HepG2 (cell line): Measurements from ENCODE around the gene CUL9. TPM values are rescaled to one million over a fixed set of nuclear protein-coding genes. Genes with fewer than 3 reads are reported as not detected.
A peak's percentile ranks its signal among the peaks of the same experiment; 100 is the strongest.

Source experiments
- ATAC-seq: fragments of 200-7000 bp; cut with Tn5 transposase; 3 replicates; pipeline ENCODE4 v1.9.1; 2020; ENCODE audit warnings: mild to moderate bottlenecking, moderate library complexity
- BruUV-seq: library from RNA; stranded (reverse); fragments of 400-500 nt; replicated peaks from 2 replicates; lab custom pipeline; 2021; lab: Mats Ljungman, UMichigan
- CTCF ChIA-PET: fragments of 300-600 bp; formaldehyde crosslinking; extraction: SDS; loops from one replicate; lab custom pipeline; 2021; ENCODE audit warnings: low total read pairs, inconsistent platforms, low intra/inter-chr PET ratio; lab: Yijun Ruan, JAX
- POLR2A ChIA-PET: fragments of 350-600 bp; sonication (Branson Sonifier 250); formaldehyde crosslinking; loops from one replicate; lab custom pipeline; 2020; ENCODE audit warnings: antibody characterized with exemption, inconsistent platforms; lab: Yijun Ruan, JAX
- DNase-seq: peaks from one replicate; pipeline ENCODE4 v3.0.0-alpha.2; 2015; ENCODE audit warnings: low spot score
- FAIRE-seq: peaks from 3 replicates; lab custom pipeline; 2011; peaks lifted over from hg19 to GRCh38; lab: Jason Lieb, UNC
- H2AFZ ChIP-seq: one replicate; pipeline ENCODE4 v1.6.1; 2011; ENCODE audit warnings: low read length, inconsistent platforms
- H3K27ac ChIP-seq: fragments of 300-600 bp; 3 replicates; pipeline ENCODE4 v1.8.0; 2011; ENCODE audit warnings: mixed run types, mild to moderate bottlenecking, mixed read lengths, low read length, inconsistent platforms; ENCODE audit not compliant: insufficient read depth; ENCODE audit errors: extremely low read length
- H3K27me3 ChIP-seq, 2 experiments: fragments of 200-600 bp in 1 of 2; 2 replicates in 1 of 2; 3 replicates in 1 of 2; pipeline versions ENCODE4 v1.6.0 to v1.8.0; 2011; ENCODE audit warnings: low read length in 2 of 2, mild to moderate bottlenecking in 2 of 2, moderate library complexity in 2 of 2, inconsistent platforms in 1 of 2; ENCODE audit not compliant: insufficient read depth in 2 of 2, control insufficient read depth in 1 of 2
- H3K36me3 ChIP-seq, 2 experiments: fragments of 200-600 bp in 1 of 2; replicated peaks in 1 of 2; 2 replicates in 1 of 2; 3 replicates in 1 of 2; pipeline versions ENCODE4 v1.5.1 to v1.8.0; 2011; ENCODE audit warnings: low read length in 2 of 2, inconsistent platforms in 1 of 2; ENCODE audit not compliant: insufficient read depth in 2 of 2, control insufficient read depth in 1 of 2
- H3K4me1 ChIP-seq: 2 replicates; pipeline ENCODE4 v1.5.1; 2012; ENCODE audit warnings: low read length, inconsistent platforms; ENCODE audit not compliant: insufficient read depth
- H3K4me2 ChIP-seq: 2 replicates; pipeline ENCODE4 v1.6.0; 2011; ENCODE audit warnings: low read depth, low read length, inconsistent platforms
- H3K4me3 ChIP-seq, 3 experiments: fragments of 200-600 bp in 1 of 3; sonication (generic), shearing (Covaris generic) in 1 of 3; replicated peaks in 1 of 3; 2 replicates each; pipeline ENCODE4 v1.5.1; 2011 to 2016; ENCODE audit warnings: low read length in 3 of 3, inconsistent platforms in 2 of 3, low read depth in 2 of 3, mild to moderate bottlenecking in 2 of 3, control low read depth in 1 of 3, mixed read lengths in 1 of 3; ENCODE audit not compliant: insufficient read depth in 1 of 3
- H3K79me2 ChIP-seq: one replicate; pipeline ENCODE4 v1.6.1; 2011; ENCODE audit warnings: low read length, inconsistent platforms; ENCODE audit not compliant: insufficient read depth
- H3K9ac ChIP-seq: 2 replicates; pipeline ENCODE4 v1.6.0; 2011; ENCODE audit warnings: mild to moderate bottlenecking, low read depth, low read length, inconsistent platforms; ENCODE audit not compliant: insufficient read depth
- H3K9me3 ChIP-seq: 2 replicates; pipeline ENCODE4 v1.5.1; 2012; ENCODE audit warnings: mild to moderate bottlenecking, low read length
- H4K20me1 ChIP-seq: 2 replicates; pipeline ENCODE4 v1.6.0; 2011; ENCODE audit warnings: inconsistent platforms, mild to moderate bottlenecking, low read length, moderate library complexity; ENCODE audit not compliant: insufficient read depth
- BRD4 ChIP-seq: sonication (generic); formaldehyde crosslinking; IDR thresholded peaks from 2 replicates; pipeline ENCODE4 v1.4.0; 2020; ENCODE audit warnings: missing genetic modification reagents
- MED1 ChIP-seq: sonication (generic); formaldehyde crosslinking; IDR thresholded peaks from 2 replicates; pipeline ENCODE4 v1.4.0; 2020; ENCODE audit warnings: missing genetic modification reagents
- NR1H2 ChIP-seq: sonication (generic); formaldehyde crosslinking; IDR thresholded peaks from 2 replicates; pipeline ENCODE4 v1.8.1; 2022; ENCODE audit warnings: low read depth, missing genetic modification reagents, borderline replicate concordance
- RFXANK ChIP-seq: IDR thresholded peaks from 2 replicates; pipeline ENCODE4 v1.6.1; 2016
- SIX4 ChIP-seq: sonication (generic); formaldehyde crosslinking; IDR thresholded peaks from 2 replicates; pipeline ENCODE4 v1.4.0; 2020; ENCODE audit warnings: missing genetic modification reagents
- SRSF1 ChIP-seq: fragments of 200-400 bp; formaldehyde crosslinking; optimal IDR thresholded peaks from 2 replicates; pipeline ENCODE3; 2017; ENCODE audit warnings: mild to moderate bottlenecking, low read depth, low read length, moderate library complexity
- TBL1XR1 ChIP-seq: fragments of 150-350 bp; IDR thresholded peaks from 2 replicates; pipeline ENCODE4 v1.6.1; 2014; ENCODE audit warnings: borderline replicate concordance, low read length; ENCODE audit not compliant: partially characterized antibody
- TBX3 ChIP-seq: fragments of 450-650 bp; IDR thresholded peaks from 2 replicates; pipeline ENCODE4 v1.6.1; 2017; ENCODE audit warnings: antibody characterized with exemption, mild to moderate bottlenecking, inconsistent platforms, borderline replicate concordance
- TOE1 ChIP-seq: sonication (generic); formaldehyde crosslinking; IDR thresholded peaks from 2 replicates; pipeline ENCODE4 v1.4.0; 2020; ENCODE audit warnings: mild to moderate bottlenecking, missing genetic modification reagents
- ZBTB1 ChIP-seq: sonication (generic); formaldehyde crosslinking; IDR thresholded peaks from 2 replicates; pipeline ENCODE4 v1.4.0; 2020; ENCODE audit warnings: missing genetic modification reagents, borderline replicate concordance
- ZFX ChIP-seq: sonication (generic); formaldehyde crosslinking; IDR thresholded peaks from 2 replicates; pipeline ENCODE4 v1.4.0; 2020; ENCODE audit warnings: mild to moderate bottlenecking, low read depth, missing genetic modification reagents, moderate library complexity
- ZNF512 ChIP-seq: sonication (generic); formaldehyde crosslinking; IDR thresholded peaks from 2 replicates; pipeline ENCODE4 v1.4.0; 2020; ENCODE audit warnings: mild to moderate bottlenecking, missing genetic modification reagents
- ZNF558 ChIP-seq: sonication (generic); formaldehyde crosslinking; IDR thresholded peaks from 2 replicates; pipeline ENCODE4 v1.9.0; 2022; ENCODE audit warnings: mild to moderate bottlenecking, missing genetic modification reagents, borderline replicate concordance
- ZNF580 ChIP-seq: IDR thresholded peaks from 2 replicates; pipeline ENCODE4 v1.6.1; 2016; ENCODE audit warnings: low read depth, borderline replicate concordance
- ZNF687 ChIP-seq: sonication (generic); formaldehyde crosslinking; IDR thresholded peaks from 2 replicates; pipeline ENCODE4 v1.5.1; 2020; ENCODE audit warnings: mild to moderate bottlenecking, missing genetic modification reagents, moderate library complexity
- ZNF841 ChIP-seq: sonication (generic); formaldehyde crosslinking; IDR thresholded peaks from 2 replicates; pipeline ENCODE4 v1.8.1; 2023; ENCODE audit warnings: missing genetic modification reagents, borderline replicate concordance
- ZSCAN20 ChIP-seq: sonication (generic); formaldehyde crosslinking; IDR thresholded peaks from 2 replicates; pipeline ENCODE4 v1.4.0; 2020; ENCODE audit warnings: missing genetic modification reagents, mild to moderate bottlenecking, borderline replicate concordance
- WGBS: methylation state at CpG from one replicate; pipeline ENCODE4 v1.1.6; 2017; ENCODE audit warnings: low lambda C conversion rate; 5-methylcytosine and 5-hydroxymethylcytosine counted together
- in situ Hi-C: cut with HindIII; loops from 2 replicates; pipeline ENCODE4 v1.10.0; 2017; ENCODE audit warnings: low pct_unique_long_range_greater_than_20kb; ENCODE audit not compliant: extremely low pct_ligation_motif_present
- intact Hi-C: fragments of 100-400 bp; cut with micrococcal nuclease; formaldehyde crosslinking; loops from one replicate; pipeline ENCODE4 v1.10.0; 2022; ENCODE audit not compliant: unreplicated experiment
- polyA plus RNA-seq, 8 experiments: library from polyadenylated mRNA; depleted of rRNA in 3 of 8; stranded (reverse) in 7 of 8; unstranded in 1 of 8; fragments of >200 nt; fragmentation: Illumina TruSeq in 4 of 8; extraction: Trizol in 4 of 8; gene quantifications; 2 replicates each; pipeline versions ENCODE4 v1.2.1 to v1.2.3, GENCODE V29; 2011 to 2016; ENCODE audit warnings: low read depth in 4 of 8, missing spikeins in 1 of 8, mixed read lengths in 1 of 8; ENCODE audit not compliant: insufficient read depth in 1 of 8
- total RNA-seq, 5 experiments: library from RNA; depleted of rRNA; stranded (reverse); fragments of >200 nt; fragmentation: Illumina TruSeq; extraction: Trizol; gene quantifications; 2 replicates each; pipeline ENCODE4 v1.2.3, GENCODE V29; 2016; ENCODE audit warnings: low read depth in 1 of 5

Gene CUL9
- total and polyA plus RNA-seq, 2 of the 13 experiments (the other 11 are each of a cell fraction or from before 2014, with no cell fraction given): 11.4 to 13.7 TPM

GRCh38 chr6:43228951-43229802 is 47.2 kb downstream of the CUL9 start, which contains the start of gene DNPH1:
TSS of gene DNPH1 (minus strand) at chr6:43229481. CDS start at chr6:43229456, 25 bp downstream.
- peak within 1 kb of the TSS; percentile 49 for H2AFZ ChIP-seq
- in situ Hi-C loops: no loop called here
- H3K9ac ChIP-seq: peak within 1 kb of the TSS; percentile 89
- H3K27ac ChIP-seq: peak within 1 kb of the TSS; percentile 49
- 8% methylated on average over 32 of the region's 82 CpGs for WGBS
- ATAC-seq: peak; percentile 95
- BruUV-seq: no TSS peak
- H3K27me3 ChIP-seq: peaks cover 0 to 18% of the 10 kb centered on the region in 2 experiments; a peak in 2 of 5 replicates
- 0 out of 5 replicates have a peak, but pooled peaks cover 0 to 10% of the 10 kb centered on the region in 2 experiments for H3K36me3 ChIP-seq
- no peaks in the 10 kb centered on the region for H4K20me1 ChIP-seq
- no peaks in the 10 kb centered on the region for H3K9me3 ChIP-seq
- H3K4me3 ChIP-seq: peak within 1 kb of the TSS; percentile 69 to 82 (median 81)
- peak within 1 kb of the TSS; percentile 79 for H3K4me2 ChIP-seq
- H3K4me1 ChIP-seq: peaks cover 27% of the 10 kb centered on the region
- ChIA-PET POLR2A (interaction anchor here (0.7 to 3.2 kb wide), 23 partner anchors 9 to 346 kb away, joined by 3 to 12 read pairs (median 4); partner anchors contain the start of genes ABCC10, CUL9, KLC4 and MRPL2), CTCF (interaction anchor here (1.3 to 2.9 kb wide), 3 partner anchors 33 to 126 kb away, joined by 3 to 13 read pairs (median 7); no protein-coding TSS in a partner anchor)
- intact Hi-C loops: loop anchor here (1.0 kb wide), 1 partner anchor 55 kb away; no protein-coding TSS in a partner anchor
- DNase-seq: peak; percentile 59
- H3K79me2 ChIP-seq: peaks cover 6% of the 10 kb centered on the region
- FAIRE-seq: no peak
- TF ChIP-seq ZNF580 (CRISPR knock-in tag): no peak; the same call in 1 of the 2 replicates
- TF ChIP-seq ZNF512 (CRISPR knock-in tag): no peak
- TF ChIP-seq RFXANK (CRISPR knock-in tag): 0 out of 2 replicates have a peak, but pooled peaks have one; percentile 82
- TF ChIP-seq TBL1XR1: no peak
- TF ChIP-seq ZFX (CRISPR knock-in tag): peak; percentile 94
- TF ChIP-seq BRD4 (CRISPR knock-in tag): peak; percentile 93
- peak; percentile 49; the same call in 1 of the 2 replicates for TF ChIP-seq TOE1 (CRISPR knock-in tag)
- peak; percentile 84 for TF ChIP-seq MED1 (CRISPR knock-in tag)
- 0 out of 2 replicates have a peak, but pooled peaks have one; percentile 21 for TF ChIP-seq SIX4 (CRISPR knock-in tag)
- TF ChIP-seq ZBTB1 (CRISPR knock-in tag): no peak
- peak; percentile 97 for TF ChIP-seq ZNF687
- TF ChIP-seq SRSF1: no peak
- no peak for TF ChIP-seq NR1H2 (CRISPR knock-in tag)
- peak; percentile 92; the same call in 1 of the 2 replicates for TF ChIP-seq ZSCAN20 (CRISPR knock-in tag)
- peak; percentile 21; the same call in 1 of the 2 replicates for TF ChIP-seq ZNF558
- TF ChIP-seq ZNF841: peak; percentile 77; the same call in 1 of the 2 replicates
- no peak for TF ChIP-seq TBX3
